GM20431 (cell line): ENCODE results near the gene EMC1.
"Not testable (repeated sequence)": the region's sequence is repeated elsewhere in the genome, so short reads cannot be mapped to it uniquely, and the experiment has no call there.

Source experiments
- in situ Hi-C: fragments of 300-500 bp; cut with MseI, MboI; formaldehyde crosslinking; loops from one replicate; pipeline ENCODE4 v1.15.0; 2020; ENCODE audit warnings: low sequenced_read_pairs; ENCODE audit not compliant: unreplicated experiment

EMC1 gene

DNA sequence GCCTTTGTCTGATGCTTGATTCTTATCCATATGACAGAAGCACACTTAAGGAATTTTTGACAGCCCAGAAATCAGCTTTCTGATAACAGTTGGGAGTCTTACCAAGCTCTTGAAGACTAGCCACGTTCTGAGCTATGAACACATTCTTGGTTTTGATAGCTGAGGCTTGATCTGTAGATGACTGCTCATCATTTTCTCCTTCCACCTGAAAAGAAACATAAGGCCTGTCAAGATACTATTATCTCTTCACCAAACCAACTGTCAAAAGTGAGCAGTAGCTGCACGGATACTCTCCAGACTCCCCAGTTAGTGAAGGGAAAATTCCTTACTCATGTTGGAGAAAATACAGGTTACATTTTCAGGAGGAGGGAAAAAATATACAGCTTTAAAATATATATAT, 53.5 kb downstream of the EMC1 start:
- in situ Hi-C loops: no loop called here

DNA sequence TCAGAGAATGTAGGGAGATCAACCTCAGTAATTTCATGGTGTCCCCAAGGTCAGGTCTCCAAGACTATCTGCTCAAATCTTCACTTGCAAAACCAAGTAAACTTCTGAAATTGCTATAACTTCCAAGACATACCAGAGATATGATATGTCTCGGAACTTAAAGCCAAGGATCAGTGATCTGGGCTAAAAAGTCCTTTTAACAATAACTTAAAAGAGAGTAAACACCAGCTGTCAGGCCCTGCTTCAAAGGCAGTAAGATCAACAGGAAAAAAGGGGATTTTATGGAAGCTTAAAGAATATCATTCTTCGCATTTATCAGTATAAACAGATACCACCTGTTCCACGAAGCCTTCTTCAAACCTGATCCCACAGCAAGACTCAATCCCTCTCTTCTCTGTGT, 55.0 kb downstream of the EMC1 start:
- in situ Hi-C loops: no loop called here

DNA sequence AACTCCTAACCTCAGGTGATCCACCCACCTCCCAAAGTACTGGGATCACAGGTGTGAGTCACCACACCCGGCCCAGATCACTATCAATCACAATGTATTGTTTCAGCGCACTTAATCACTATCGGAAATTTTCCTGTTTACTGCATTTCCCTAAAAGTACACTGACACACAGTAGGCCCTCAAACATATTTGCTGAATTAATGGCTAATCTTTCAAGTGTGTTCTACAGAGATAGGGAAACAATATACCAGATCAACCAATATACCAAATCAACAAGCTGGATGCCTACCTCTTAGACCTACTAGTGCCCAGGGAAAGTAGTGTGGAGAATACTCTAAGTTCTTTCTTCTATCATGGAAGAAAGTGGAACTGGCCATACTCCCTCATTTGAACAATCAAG, 58.3 kb downstream of the EMC1 start:
- in situ Hi-C loops: no loop called here

DNA sequence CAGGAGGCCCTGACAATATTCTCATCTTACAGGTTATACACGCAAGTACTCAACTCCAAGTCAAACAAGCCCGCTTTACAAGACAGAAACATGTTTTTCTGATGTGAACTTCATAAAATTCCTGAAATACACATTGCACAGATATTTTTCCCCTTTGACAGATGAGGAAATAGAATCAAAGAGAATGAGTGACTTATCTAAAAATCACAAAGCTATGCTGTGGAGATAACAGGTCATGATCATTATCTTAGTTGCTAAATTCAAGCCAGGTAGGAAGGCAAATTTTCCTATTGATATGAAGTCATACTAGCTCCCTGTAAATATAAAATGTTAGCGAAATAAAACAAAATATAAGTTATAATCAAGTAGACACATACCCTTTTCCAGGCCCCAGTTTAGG, 59.5 kb downstream of the EMC1 start:
- in situ Hi-C loops: no loop called here

DNA sequence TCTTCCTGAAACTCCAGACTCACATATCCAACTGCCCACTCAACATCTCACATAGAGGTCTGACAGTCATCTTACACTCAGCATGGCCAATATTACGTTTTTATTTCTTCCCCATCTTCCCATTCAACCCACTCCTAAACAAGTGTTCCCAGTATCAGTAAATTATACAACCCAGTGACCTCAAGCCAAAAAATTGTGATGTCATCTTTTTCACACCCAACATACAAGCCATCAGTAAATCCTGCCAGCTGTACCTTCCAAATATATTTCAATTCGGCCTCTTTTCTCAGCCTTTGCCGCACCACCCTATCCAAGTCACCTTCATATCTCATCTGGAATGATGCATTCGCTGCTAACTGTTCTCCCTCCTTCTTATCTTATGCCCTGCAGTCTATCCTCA, 60.9 kb downstream of the EMC1 start:
- in situ Hi-C loops: no loop called here

DNA sequence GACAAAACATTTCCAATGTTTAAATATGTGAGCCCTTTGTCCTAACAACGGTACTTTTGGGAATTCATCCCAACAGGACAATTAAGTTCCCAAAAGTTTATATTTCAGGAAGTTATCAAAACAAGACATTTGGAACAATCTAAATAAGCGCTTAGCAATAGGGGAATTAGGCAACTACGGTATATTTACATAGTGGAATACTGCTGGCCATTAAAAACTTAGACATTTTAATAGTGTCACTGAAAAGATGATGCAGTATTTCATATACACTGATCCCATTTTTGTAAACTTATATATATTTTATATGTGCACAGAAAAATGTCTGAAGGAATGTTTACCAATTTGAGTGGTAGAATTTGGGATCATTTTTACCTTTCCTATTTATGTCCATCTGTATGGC, 62.1 kb downstream of the EMC1 start:
- in situ Hi-C loops: no loop called here

DNA sequence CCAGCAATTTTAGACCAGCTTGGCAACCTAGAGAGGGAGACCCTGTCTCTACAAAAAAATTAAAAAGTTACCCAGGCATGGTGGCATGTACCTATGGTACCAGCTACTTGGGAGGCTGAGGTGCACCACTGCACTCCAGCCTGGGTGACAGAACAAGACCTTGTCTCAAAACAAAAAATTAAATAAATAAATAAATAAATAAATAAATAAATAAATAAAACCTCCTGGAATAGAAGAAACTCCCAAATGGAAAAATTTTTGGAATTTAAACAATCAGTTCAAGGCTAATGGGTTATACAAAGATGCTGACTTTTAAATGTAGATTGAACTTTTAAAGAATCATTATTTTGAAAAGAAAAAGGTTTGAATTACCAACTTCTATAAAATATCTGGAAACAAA, 63.5 kb downstream of the EMC1 start:
- in situ Hi-C loops: no loop called here

DNA sequence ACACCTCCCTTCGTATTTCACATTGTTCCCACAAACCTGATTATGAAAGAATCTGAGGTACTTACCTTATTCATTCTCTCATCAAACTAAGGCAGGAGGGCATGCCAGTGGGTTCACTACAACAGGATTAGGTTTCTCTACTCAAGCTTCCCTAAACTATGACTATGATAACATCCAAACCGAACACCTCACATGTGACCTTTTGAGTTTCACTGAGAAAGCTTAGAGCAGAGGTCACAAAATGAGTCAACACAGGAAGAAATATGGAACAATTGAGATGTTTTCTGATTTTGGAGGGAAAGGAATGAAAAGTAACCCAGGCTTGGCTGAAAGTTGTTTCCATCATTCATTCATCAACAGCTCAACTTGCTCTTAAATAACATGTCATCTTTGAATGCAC, 65.3 kb downstream of the EMC1 start:
- in situ Hi-C loops: no loop called here

DNA sequence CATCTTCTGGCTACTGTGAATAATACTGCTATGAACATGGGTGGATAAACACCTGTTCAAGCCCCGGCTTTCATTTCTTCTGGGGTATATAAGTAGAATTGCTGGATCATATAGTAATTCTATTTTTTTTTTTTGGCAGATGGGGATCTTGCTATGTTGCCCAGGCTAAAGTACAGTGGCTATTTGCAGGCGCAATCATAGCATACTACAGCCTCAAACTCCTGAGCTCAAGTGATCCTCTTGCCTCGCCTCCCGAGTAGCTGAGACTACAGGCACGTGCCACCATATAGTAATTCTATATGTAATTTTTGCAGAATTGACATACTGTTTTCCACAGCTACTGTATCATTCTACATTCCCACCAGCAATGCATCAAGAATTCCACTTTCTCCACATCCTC, 69.1 kb downstream of the EMC1 start:
- in situ Hi-C loops: no loop called here

DNA sequence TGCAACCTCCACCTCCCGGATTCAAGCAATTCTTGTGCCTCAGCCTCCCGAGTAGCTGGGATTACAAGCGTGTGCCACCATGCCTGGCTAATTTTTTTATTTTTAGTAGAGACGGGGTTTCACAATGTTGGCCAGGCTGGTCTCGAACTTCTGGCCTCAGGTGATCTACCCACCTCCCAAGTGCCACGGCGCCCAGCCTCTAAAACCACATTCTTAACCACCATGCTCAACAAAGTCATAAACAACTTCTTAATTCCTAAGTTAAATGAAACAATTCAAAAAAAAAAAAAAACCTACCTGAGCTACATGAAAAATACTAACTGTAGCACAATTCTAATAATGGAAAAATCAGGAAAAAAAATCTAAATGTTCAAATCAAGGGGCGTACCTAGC, 71.1 kb downstream of the EMC1 start:
- in situ Hi-C loops: not testable (repeated sequence)

DNA sequence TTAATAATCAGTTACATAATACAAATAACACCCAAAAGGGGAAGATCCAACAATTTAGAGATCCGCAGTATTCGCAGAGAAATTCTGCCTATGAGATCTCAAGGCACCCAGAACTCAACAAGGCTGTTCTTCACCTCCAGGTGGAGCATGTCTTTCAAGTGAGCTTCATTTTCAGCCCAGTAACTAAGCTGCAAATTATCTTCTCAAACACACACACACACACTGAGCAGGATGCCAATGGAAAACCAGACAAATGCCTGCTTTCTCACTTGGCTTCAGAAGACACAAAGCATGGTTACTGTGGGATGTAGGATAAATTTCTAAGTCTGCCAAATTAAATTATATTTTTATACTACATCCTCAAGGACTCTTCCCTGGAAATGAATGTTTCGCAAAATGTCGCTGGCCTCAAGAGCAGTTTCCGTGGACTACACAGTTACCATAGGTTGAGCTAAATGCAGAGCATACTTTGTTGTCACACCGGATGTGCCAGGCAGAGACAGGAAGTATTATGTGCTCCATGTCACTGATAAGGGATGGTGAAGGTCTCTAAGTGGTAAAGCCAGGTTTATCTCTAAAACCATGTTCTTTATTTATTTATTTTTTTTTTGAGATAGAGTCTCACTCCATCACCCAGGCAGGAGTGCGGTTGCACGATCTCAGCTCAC, 71.6 kb downstream of the EMC1 start:
- in situ Hi-C loops: no loop called here

DNA sequence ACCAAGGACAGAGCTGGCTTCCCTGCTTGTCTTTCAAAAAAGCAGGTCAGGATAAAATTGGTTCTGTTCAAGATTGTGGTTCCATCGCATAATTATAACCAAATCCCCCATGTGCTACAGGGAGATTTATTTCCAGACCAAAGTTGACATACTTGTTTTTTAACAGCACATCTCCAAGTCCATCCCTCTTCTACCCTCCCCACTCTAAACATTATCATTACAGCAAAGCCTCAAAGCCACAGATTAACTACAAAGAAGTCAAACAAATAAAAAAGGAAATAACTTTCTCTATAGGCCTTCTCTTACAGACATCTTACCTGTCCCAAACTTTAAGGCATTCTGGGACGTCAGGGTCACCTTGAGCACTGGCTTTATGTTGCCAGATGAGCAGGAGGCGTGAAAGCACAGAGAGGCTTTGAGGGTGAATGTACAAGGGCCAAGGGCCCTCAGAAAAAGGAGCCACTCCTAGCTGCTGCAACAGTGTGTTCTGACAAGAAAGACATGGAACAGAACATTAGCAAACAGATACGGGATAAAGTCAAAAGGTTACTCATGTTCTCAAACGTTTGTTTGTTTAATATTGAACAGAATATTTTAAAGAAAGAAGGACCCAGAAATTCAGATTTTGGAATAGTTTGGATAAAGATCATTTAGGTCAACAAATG, 72.5 kb downstream of the EMC1 start:
- in situ Hi-C loops: no loop called here

DNA sequence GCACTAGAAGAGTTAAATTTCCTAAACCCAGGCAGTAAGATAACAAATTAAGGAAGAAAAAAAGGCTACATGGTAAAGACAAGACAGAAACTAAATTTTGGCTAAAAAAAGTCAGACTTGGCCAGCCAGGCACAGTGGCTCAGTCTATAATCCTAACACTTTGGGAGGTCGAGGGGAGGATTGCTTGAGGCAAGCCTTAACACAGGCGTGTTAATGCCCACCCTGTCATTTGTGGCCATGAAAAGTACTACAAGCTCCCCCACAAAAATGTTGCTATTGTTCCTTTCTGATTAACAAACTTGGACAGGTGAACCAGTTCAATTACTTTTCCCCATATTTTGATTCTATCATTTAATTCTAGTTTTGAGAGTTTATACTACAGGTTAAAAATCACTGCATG, 73.5 kb downstream of the EMC1 start:
- in situ Hi-C loops: no loop called here

DNA sequence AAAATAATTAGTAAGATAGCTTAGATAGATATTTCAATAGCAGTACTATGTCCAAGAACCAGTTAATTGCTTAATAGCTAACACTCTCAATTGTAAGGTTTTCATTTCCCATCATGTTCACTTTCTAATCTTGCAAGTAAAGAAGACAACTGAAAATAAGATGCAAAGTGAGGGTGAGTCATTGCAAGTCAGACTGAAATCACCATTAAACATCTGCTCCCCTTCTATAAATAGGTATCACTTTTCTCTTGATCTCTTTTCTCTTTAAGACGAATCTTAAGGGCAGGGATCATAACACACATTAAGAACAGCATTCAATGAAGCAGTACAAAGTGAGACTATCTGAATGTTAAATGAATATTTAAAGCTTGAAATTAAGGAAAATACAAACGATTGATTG, 81.7 kb downstream of the EMC1 start:
- in situ Hi-C loops: no loop called here

DNA sequence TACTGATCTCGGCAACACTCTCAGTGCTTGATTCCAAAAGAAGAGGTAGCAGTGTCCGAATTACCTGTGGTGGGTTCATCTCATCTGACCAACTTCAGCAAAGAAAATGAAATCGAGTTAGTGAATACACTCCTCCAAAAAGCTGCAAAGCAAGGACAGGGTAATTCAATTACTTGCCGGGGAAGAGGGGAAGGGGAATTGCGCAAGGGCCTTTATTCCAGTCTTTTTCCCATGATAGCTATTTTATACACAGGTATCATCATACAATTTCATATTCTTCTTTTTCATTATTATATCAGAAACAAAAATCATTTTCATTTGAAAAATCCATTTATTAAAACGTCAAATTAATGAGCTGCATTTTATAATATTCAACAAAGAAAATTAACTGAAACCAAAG, 84.2 kb downstream of the EMC1 start:
- in situ Hi-C loops: no loop called here

DNA sequence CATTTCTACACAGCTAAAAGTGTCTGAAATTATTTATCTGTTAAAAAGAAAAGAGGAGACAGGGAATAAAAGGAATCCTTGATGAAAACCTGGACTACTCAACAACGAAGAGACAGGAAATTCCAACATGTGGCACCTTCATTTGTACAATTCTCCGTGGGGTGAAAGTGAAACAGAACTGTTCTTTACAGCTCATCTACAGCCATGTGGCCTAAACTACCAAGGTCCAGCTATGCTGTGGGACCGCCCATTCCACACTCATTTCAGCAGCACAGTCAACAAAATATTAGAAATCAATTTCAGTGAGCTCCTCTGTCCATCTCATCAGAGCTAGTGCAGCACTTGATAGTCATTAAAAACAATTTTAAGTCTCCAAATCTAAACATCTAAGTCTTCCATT, 85.3 kb downstream of the EMC1 start:
- in situ Hi-C loops: no loop called here
